Esophagus squamous epithelium (tissue), 5 donors: Measurements from ENCODE around the gene NIPA2. TPM values are rescaled to one million over a fixed set of nuclear protein-coding genes. Genes with fewer than 3 reads are reported as not detected.

ENCODE experiments used
- DNase-seq: peaks from one replicate; lab custom pipeline; 2025; lab: John Stamatoyannopoulos, UW
- H3K27ac ChIP-seq, 4 donors: fragments of 200-600 bp; sonication (generic); one replicate each; pipeline ENCODE4 v1.5.1; 2016 to 2019; ENCODE audit warnings: mild to moderate bottlenecking in 1 of 4
- H3K27me3 ChIP-seq, 4 donors: fragments of 200-600 bp; sonication (generic); 1 replicate in 3 of 4; 2 replicates in 1 of 4; pipeline versions ENCODE4 v1.5.1 to v1.6.0; 2017 to 2021; ENCODE audit warnings: antibody characterized with exemption in 1 of 4
- H3K36me3 ChIP-seq, 3 donors: fragments of 200-600 bp; sonication (generic); one replicate each; pipeline ENCODE4 v1.5.1; 2016 to 2019
- H3K4me1 ChIP-seq, 3 donors: fragments of 200-600 bp; sonication (generic); one replicate each; pipeline ENCODE4 v1.5.1; 2017 to 2019
- H3K4me3 ChIP-seq, 4 donors: fragments of 200-600 bp; sonication (generic); 1 replicate in 3 of 4; 2 replicates in 1 of 4; pipeline ENCODE4 v1.5.1; 2016 to 2019; ENCODE audit warnings: mild to moderate bottlenecking in 2 of 4, moderate library complexity in 1 of 4
- H3K9me3 ChIP-seq, 3 donors: fragments of 200-600 bp; sonication (generic); one replicate each; pipeline ENCODE4 v1.5.1; 2016 to 2019
- CTCF ChIP-seq, 6 experiments: fragments of 450-650 bp in 4 of 6; fragments of 200-600 bp in 2 of 6; sonication (generic) in 2 of 6; IDR thresholded peaks; one replicate each; pipeline ENCODE4 v1.5.1; 2016 to 2019; ENCODE audit warnings: antibody characterized with exemption in 6 of 6, mild to moderate bottlenecking in 4 of 6, moderate library complexity in 4 of 6
- POLR2A ChIP-seq, 4 donors: fragments of 450-650 bp; IDR thresholded peaks; one replicate each; pipeline ENCODE4 v1.6.1; 2017; ENCODE audit warnings: antibody characterized with exemption in 4 of 4, mild to moderate bottlenecking in 4 of 4, moderate library complexity in 3 of 4
- WGBS, 2 donors: methylation state at CpG; one replicate each; pipeline ENCODE4 v1.1.5; 2018; 5-methylcytosine and 5-hydroxymethylcytosine counted together
- intact Hi-C: fragments of 100-400 bp; cut with DNase I; formaldehyde crosslinking; loops from one replicate; pipeline ENCODE4 v1.15.0; 2022
- total RNA-seq, 4 donors: library from RNA; depleted of rRNA; stranded (reverse); fragments of >200 nt; gene quantifications; one replicate each; pipeline ENCODE4 v1.1.0, GENCODE V29; 2016
- donor health status: DM: yes; HTN: yes; CAD: no.

The NIPA2 gene
- total RNA-seq, 4 donors from 2014 or later, result 32.3 to 68.0 (median 55.1) TPM

GRCh38 chr15:22902981-22903380 lies 64.5 kb downstream of the NIPA2 start:
- Histone ChIP-seq H3K36me3 (peaks cover 25 to 93% (median 31%) of the 10 kb centered on the region in 3 donors), H3K27me3 (no peaks in the 10 kb centered on the region), H3K9me3 (no peaks in the 10 kb centered on the region), H3K27ac (no peak overlapping the region), H3K4me1 (no peaks in the 10 kb centered on the region), H3K4me3 (no peak overlapping the region)
- WGBS, 2 donors, result 95 to 100% methylated on average over 1 to 6 of the region's 11 CpGs
- DNase-seq, result no peak
- intact Hi-C loops, result no loop called here
- no peak for TF ChIP-seq POLR2A (IDR thresholded peaks at IDR 0.05)
- TF ChIP-seq CTCF (IDR thresholded peaks at IDR 0.05), result no peak

- Histone ChIP-seq H3K27me3 (no peaks in the 10 kb centered on the region), H3K4me3 (no peak overlapping the region), H3K27ac (no peak overlapping the region), H3K36me3 (peaks cover 25 to 93% (median 34%) of the 10 kb centered on the region in 3 donors), H3K4me1 (no peaks in the 10 kb centered on the region), H3K9me3 (no peaks in the 10 kb centered on the region)
- intact Hi-C loops, result no loop called here
- DNase-seq, result no peak
- TF ChIP-seq CTCF (IDR thresholded peaks at IDR 0.05) (no peak), POLR2A (IDR thresholded peaks at IDR 0.05) (no peak)
- WGBS, 2 donors, result 91 to 100% methylated on average over 1 to 7 of the region's 18 CpGs
These were observed 65.0 kb downstream of the NIPA2 start for GRCh38 chr15:22903427-22903826.

GRCh38 chr15:22903961-22904534 lies 65.6 kb downstream of the NIPA2 start:
- H3K4me1 ChIP-seq, result no peaks in the 10 kb centered on the region
- no peaks in the 10 kb centered on the region for H3K27me3 ChIP-seq
- 59 to 67% methylated on average over 1 to 3 of the region's 19 CpGs for WGBS, 2 donors
- DNase-seq, result no peak
- no peaks in the 10 kb centered on the region for H3K9me3 ChIP-seq
- no peak for TF ChIP-seq CTCF (IDR thresholded peaks at IDR 0.05)
- no peak overlapping the region for H3K27ac ChIP-seq
- H3K36me3 ChIP-seq, result peaks cover 25 to 93% (median 34%) of the 10 kb centered on the region in 3 donors
- H3K4me3 ChIP-seq, result no peak overlapping the region
- intact Hi-C loops, result no loop called here

GRCh38 chr15:22904736-22905135 lies 66.3 kb downstream of the NIPA2 start:
- TF ChIP-seq POLR2A (IDR thresholded peaks at IDR 0.05) (no peak), CTCF (IDR thresholded peaks at IDR 0.05) (no peak)
- DNase-seq, result no peak

GRCh38 chr15:22907161-22907950 lies 68.9 kb downstream of the NIPA2 start:
- Histone ChIP-seq H3K4me3 (no peak overlapping the region), H3K27me3 (no peaks in the 10 kb centered on the region), H3K27ac (no peak overlapping the region), H3K9me3 (no peaks in the 10 kb centered on the region), H3K36me3 (peaks cover 16 to 93% (median 48%) of the 10 kb centered on the region in 3 donors), H3K4me1 (no peaks in the 10 kb centered on the region)
- DNase-seq, result no peak
- WGBS, 2 donors, result 93 to 95% methylated on average over 15 to 16 of the region's 16 CpGs
- intact Hi-C loops, result no loop called here
- no peak for TF ChIP-seq POLR2A (IDR thresholded peaks at IDR 0.05)
- TF ChIP-seq CTCF (IDR thresholded peaks at IDR 0.05), result no peak

More at GRCh38 chr15:22904736-22905135, 66.3 kb downstream of the NIPA2 start:
- H3K9me3 ChIP-seq, result no peaks in the 10 kb centered on the region
- 52 to 76% methylated on average over 8 to 11 of the region's 11 CpGs for WGBS, 2 donors
- H3K27me3 ChIP-seq, result no peaks in the 10 kb centered on the region
- H3K4me3 ChIP-seq, result no peak overlapping the region
- no peak overlapping the region for H3K27ac ChIP-seq
- intact Hi-C loops, result no loop called here
- H3K36me3 ChIP-seq, result peaks cover 25 to 93% (median 36%) of the 10 kb centered on the region in 3 donors
- H3K4me1 ChIP-seq, result no peaks in the 10 kb centered on the region
